Thyroid gland (tissue), 4 donors: ENCODE data around the gene SFXN5.

Source experiments
- POLR2A ChIP-seq, 2 donors: fragments of 450-650 bp; IDR thresholded peaks; one replicate each; pipeline ENCODE4 v1.6.1; 2017; ENCODE audit warnings: antibody characterized with exemption in 2 of 2, mild to moderate bottlenecking in 2 of 2, moderate library complexity in 1 of 2
- TF ChIP-seq, protein P1 (sequence below), 6 experiments: fragments of 200-600 bp in 3 of 6; fragments of 450-650 bp in 3 of 6; sonication (generic) in 3 of 6; IDR thresholded peaks; one replicate each; pipeline ENCODE4 v1.5.1; 2016 to 2019; ENCODE audit warnings: antibody characterized with exemption in 6 of 6, mild to moderate bottlenecking in 2 of 6, inconsistent platforms in 1 of 6, moderate library complexity in 1 of 6

DNA sequence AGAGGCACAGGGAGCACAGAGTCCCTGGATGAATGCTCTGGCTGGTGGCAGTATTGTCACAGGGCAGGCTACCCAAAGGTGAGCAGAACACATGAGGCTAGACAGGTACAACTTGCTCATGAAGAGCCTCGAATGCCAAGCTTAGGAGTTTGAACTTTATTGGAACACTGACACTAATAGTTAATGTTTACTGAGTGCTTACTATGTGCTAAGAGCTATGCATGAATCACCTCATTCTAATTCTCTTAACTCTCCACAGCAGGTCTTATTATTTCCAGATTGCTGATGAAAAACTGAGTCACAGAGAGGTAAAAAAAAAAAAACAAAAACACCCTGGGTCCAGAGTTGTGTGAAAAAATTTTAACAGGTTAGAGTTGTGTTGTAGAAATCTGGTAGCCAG is 160.3 kb downstream of the SFXN5 start:
- TF ChIP-seq POLR2A (IDR thresholded peaks at IDR 0.05): no peak
- TF ChIP-seq, protein P1, sequence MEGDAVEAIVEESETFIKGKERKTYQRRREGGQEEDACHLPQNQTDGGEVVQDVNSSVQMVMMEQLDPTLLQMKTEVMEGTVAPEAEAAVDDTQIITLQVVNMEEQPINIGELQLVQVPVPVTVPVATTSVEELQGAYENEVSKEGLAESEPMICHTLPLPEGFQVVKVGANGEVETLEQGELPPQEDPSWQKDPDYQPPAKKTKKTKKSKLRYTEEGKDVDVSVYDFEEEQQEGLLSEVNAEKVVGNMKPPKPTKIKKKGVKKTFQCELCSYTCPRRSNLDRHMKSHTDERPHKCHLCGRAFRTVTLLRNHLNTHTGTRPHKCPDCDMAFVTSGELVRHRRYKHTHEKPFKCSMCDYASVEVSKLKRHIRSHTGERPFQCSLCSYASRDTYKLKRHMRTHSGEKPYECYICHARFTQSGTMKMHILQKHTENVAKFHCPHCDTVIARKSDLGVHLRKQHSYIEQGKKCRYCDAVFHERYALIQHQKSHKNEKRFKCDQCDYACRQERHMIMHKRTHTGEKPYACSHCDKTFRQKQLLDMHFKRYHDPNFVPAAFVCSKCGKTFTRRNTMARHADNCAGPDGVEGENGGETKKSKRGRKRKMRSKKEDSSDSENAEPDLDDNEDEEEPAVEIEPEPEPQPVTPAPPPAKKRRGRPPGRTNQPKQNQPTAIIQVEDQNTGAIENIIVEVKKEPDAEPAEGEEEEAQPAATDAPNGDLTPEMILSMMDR (IDR thresholded peaks at IDR 0.05): no peak
